C4-2B (cell line): ENCODE data around the gene USP53.
"Not testable (repeated sequence)": the region's sequence is repeated elsewhere in the genome, so short reads cannot be mapped to it uniquely, and the experiment has no call there.

ENCODE experiments used
- H3K27ac ChIP-seq: fragments of 450-650 bp; 2 replicates; pipeline ENCODE4 v1.5.1; 2017
- CTCF ChIP-seq: fragments of 450-650 bp; conservative IDR thresholded peaks from 2 replicates; pipeline ENCODE4 v1.5.1; 2017; ENCODE audit warnings: mild to moderate bottlenecking
- ZFX ChIP-seq: fragments of 450-650 bp; IDR thresholded peaks from 2 replicates; pipeline ENCODE4 v1.6.1; 2017

USP53 gene

DNA sequence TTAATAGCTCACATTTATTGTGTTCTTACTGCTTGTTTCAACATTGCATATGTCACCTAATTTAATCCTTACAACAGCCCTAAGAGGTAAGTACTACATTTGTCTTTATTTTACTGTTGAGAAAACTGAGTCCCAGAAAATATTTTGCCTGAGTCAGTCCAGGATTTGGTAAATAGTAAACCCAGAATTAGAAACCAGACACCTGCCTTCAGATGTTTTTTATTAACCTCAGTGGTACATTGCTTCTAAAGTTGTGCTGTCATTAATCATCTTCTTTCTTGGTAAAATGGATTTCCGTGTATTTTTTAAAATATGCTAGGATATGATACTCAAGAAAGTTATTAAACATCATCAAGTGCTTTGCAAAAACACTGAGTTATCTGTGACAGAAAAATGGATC lies 31.4 kb downstream of the USP53 start:
- no peak overlapping the region for H3K27ac ChIP-seq

DNA sequence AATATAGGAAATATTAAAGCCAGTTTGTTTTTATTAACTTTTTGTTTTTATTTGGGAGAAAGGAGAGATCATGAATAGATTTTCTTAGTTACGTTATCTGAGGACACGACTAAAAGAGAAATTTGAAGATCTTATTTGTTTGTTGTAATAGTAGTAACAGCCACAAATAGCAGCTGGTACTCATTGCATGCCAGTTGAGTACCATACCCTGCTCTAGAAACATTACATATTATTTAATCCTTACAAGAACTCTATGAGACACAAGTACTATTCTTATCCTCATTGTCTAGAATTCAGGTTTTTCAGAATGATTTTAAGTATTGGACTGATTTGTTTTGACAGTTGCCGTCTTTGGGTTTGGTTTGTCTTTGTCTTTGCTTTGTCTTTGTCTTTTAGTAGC lies 31.8 kb downstream of the USP53 start:
- no peak overlapping the region for H3K27ac ChIP-seq

More for the DNA sequence above, 31.4 kb downstream of the USP53 start:
- TF ChIP-seq ZFX: no peak
- no peak for TF ChIP-seq CTCF

DNA sequence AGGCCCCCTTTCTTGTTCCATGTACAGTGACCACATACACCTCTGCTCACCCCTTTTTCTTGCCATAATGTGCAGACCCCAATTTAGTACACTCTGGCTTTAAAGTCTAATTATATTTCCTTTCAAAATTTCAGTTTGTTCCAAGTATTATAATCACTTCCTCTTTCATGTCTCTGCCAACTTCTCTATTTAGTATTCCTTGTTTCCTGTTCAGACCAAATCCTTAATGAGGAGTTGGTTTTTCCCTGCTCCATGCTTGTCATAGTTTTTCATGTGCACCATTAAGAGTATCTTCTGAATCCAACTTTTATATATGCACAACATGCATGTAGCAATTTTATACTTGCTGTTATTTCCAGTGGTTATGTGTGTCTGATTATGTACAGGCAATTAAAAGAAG lies 32.3 kb downstream of the USP53 start:
- TF ChIP-seq CTCF (no peak), ZFX (no peak)
- H3K27ac ChIP-seq: no peak overlapping the region

More for the DNA sequence above, 31.8 kb downstream of the USP53 start:
- no peak for TF ChIP-seq ZFX
- no peak for TF ChIP-seq CTCF

GRCh38 chr4:119246177-119246733 lies 33.7 kb downstream of the USP53 start:
- TF ChIP-seq ZFX (no peak), CTCF (no peak)
- no peak overlapping the region for H3K27ac ChIP-seq

DNA sequence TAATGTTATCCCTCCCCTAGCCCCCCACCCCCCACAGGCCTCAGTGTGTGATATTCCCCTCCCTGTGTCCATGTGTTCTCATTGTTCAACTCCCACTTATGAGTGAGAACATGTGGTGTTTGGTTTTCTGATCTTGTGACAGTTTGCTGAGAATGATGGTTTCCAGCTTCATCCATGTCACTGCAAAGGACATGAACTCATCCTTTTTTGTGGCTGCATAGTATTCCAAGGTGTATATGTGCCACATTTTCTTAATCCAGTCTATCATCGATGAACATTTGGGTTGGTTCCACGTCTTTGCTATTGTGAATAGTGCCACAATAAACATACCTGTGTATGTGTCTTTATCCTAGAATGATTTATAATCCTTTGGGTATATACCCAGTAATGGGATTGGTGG lies 38.5 kb downstream of the USP53 start:
- H3K27ac ChIP-seq: not testable (repeated sequence)

GRCh38 chr4:119255223-119255622 lies 42.7 kb downstream of the USP53 start:
- H3K27ac ChIP-seq: not testable (repeated sequence)

DNA sequence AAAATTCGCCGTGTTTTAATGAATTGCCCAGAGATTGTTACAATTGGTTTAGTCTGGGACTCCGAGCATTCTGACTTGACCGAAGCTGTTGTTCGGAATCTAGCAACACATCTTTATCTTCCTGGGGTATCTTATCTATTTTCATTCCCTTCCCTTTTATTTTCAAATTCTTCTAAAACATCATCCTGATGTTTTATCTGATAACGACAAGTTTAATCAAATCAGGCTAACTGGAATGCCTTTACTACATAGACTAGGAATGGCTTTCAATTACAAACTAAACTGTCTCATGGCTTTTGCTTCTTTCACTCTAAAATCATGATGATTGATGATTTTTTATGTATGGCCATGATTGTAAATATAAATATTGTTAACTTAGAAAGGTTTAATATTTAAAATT lies 48.0 kb downstream of the USP53 start:
- TF ChIP-seq ZFX: no peak
- no peak for TF ChIP-seq CTCF
- H3K27ac ChIP-seq: no peak overlapping the region

- H3K27ac ChIP-seq: no peak overlapping the region
- no peak for TF ChIP-seq CTCF
- no peak for TF ChIP-seq ZFX
Observed at GRCh38 chr4:119261986-119262385, 49.5 kb downstream of the USP53 start.
